Measurements from ENCODE around the gene AJAP1. TPM values are rescaled to one million over a fixed set of nuclear protein-coding genes. Genes with fewer than 3 reads are reported as not detected.

Gene AJAP1
- polyA plus RNA-seq, 1 of the 3 experiments (the other 2 are of a cell fraction): not detected

GRCh38 chr1:4660917-4661594 lies 6.6 kb downstream of the AJAP1 start:
- no peaks in the 10 kb centered on the region for H3K36me3 ChIP-seq (replicated peaks in 1 of 2; ENCODE audit: control insufficient read depth in 1 of 2, insufficient read depth in 2 of 2, low read length in 1 of 2)
- ChIA-PET POLR2A (no interaction called here), CTCF (interaction anchor here (1.1 to 6.3 kb wide), 6 partner anchors 11 to 961 kb away, joined by 3 to 70 read pairs (median 6); no protein-coding TSS in a partner anchor)
- no peak overlapping the region for H3K9ac ChIP-seq
- TF ChIP-seq, protein P1, sequence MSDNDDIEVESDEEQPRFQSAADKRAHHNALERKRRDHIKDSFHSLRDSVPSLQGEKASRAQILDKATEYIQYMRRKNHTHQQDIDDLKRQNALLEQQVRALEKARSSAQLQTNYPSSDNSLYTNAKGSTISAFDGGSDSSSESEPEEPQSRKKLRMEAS (IDR thresholded peaks at IDR 0.05; ENCODE audit: low read depth): no peak
- TF ChIP-seq TCF12 (IDR thresholded peaks at IDR 0.05) (no peak), GATA2 (CRISPR knock-in tag; IDR thresholded peaks at IDR 0.05) (no peak), EZH2phosphoT487 (IDR thresholded peaks at IDR 0.05; ENCODE audit: borderline replicate concordance, low read depth) (no peak), NRF1 (IDR thresholded peaks at IDR 0.05; ENCODE audit: low read depth, low read length) (no peak), TAF1 (IDR thresholded peaks at IDR 0.05; ENCODE audit: borderline replicate concordance, low read depth, low read length) (no peak), RXRA (IDR thresholded peaks at IDR 0.05; ENCODE audit: borderline replicate concordance, low read depth) (no peak), RAD21 (IDR thresholded peaks at IDR 0.05; ENCODE audit: low read length) (no peak), MEF2A (IDR thresholded peaks at IDR 0.05; ENCODE audit: borderline replicate concordance, low read depth) (no peak), USF1 (IDR thresholded peaks at IDR 0.05; ENCODE audit: borderline replicate concordance, low read depth) (no peak), REST (IDR thresholded peaks at IDR 0.05; ENCODE audit: low read depth, low read length) (no peak), SIN3A (IDR thresholded peaks at IDR 0.05; ENCODE audit: borderline replicate concordance, low read depth, low read length) (no peak), RFX5 (IDR thresholded peaks at IDR 0.05; ENCODE audit: low read length) (no peak), CHD2 (IDR thresholded peaks at IDR 0.05; ENCODE audit: low read length, partially characterized antibody) (no peak)
- TF ChIP-seq, protein P2, sequence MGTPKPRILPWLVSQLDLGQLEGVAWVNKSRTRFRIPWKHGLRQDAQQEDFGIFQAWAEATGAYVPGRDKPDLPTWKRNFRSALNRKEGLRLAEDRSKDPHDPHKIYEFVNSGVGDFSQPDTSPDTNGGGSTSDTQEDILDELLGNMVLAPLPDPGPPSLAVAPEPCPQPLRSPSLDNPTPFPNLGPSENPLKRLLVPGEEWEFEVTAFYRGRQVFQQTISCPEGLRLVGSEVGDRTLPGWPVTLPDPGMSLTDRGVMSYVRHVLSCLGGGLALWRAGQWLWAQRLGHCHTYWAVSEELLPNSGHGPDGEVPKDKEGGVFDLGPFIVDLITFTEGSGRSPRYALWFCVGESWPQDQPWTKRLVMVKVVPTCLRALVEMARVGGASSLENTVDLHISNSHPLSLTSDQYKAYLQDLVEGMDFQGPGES (IDR thresholded peaks at IDR 0.05; ENCODE audit: low read depth, low read length): no peak
- TF ChIP-seq, protein P3, sequence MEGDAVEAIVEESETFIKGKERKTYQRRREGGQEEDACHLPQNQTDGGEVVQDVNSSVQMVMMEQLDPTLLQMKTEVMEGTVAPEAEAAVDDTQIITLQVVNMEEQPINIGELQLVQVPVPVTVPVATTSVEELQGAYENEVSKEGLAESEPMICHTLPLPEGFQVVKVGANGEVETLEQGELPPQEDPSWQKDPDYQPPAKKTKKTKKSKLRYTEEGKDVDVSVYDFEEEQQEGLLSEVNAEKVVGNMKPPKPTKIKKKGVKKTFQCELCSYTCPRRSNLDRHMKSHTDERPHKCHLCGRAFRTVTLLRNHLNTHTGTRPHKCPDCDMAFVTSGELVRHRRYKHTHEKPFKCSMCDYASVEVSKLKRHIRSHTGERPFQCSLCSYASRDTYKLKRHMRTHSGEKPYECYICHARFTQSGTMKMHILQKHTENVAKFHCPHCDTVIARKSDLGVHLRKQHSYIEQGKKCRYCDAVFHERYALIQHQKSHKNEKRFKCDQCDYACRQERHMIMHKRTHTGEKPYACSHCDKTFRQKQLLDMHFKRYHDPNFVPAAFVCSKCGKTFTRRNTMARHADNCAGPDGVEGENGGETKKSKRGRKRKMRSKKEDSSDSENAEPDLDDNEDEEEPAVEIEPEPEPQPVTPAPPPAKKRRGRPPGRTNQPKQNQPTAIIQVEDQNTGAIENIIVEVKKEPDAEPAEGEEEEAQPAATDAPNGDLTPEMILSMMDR (IDR thresholded peaks at IDR 0.05): no peak
- TF ChIP-seq, protein P4, sequence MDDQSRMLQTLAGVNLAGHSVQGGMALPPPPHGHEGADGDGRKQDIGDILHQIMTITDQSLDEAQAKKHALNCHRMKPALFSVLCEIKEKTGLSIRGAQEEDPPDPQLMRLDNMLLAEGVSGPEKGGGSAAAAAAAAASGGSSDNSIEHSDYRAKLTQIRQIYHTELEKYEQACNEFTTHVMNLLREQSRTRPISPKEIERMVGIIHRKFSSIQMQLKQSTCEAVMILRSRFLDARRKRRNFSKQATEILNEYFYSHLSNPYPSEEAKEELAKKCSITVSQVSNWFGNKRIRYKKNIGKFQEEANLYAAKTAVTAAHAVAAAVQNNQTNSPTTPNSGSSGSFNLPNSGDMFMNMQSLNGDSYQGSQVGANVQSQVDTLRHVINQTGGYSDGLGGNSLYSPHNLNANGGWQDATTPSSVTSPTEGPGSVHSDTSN (IDR thresholded peaks at IDR 0.05): no peak
- H2AFZ ChIP-seq (ENCODE audit: low read depth): no peak overlapping the region
- no peak for DNase-seq
- no peaks in the 10 kb centered on the region for H4K20me1 ChIP-seq (ENCODE audit: insufficient read depth)
- peaks cover 0 to 26% of the 10 kb centered on the region in 2 experiments; a peak in 1 of 4 replicates for H3K4me1 ChIP-seq (ENCODE audit: control insufficient read depth in 1 of 2, insufficient read depth in 2 of 2, low read depth in 1 of 2, low read length in 1 of 2)
- no peak overlapping the region for H3K4me2 ChIP-seq
- H3K27ac ChIP-seq (ENCODE audit: low read depth in 2 of 2, low read length in 1 of 2): no peak overlapping the region
- H3F3A ChIP-seq (replicated peaks; ENCODE audit: insufficient read depth): no peaks in the 10 kb centered on the region
- no peaks in the 10 kb centered on the region for H3K79me2 ChIP-seq (ENCODE audit: insufficient read depth)
- H3K4me3 ChIP-seq (ENCODE audit: low read depth in 2 of 2, low read length in 1 of 2): no peak overlapping the region
- H3K9me3 ChIP-seq: no peaks in the 10 kb centered on the region
- WGBS (ENCODE audit: low lambda C conversion rate): 31% methylated on average over 4 of the region's 4 CpGs
- H3K9me2 ChIP-seq: no peaks in the 10 kb centered on the region
- no peaks in the 10 kb centered on the region for H3K27me3 ChIP-seq (ENCODE audit: insufficient read depth)

All from SK-N-SH (cell line).